ENCODE data around the gene SAMD1.

SAMD1 gene

GRCh38 chr19:14090509-14091080, at the start of gene SAMD1:
TSS of gene SAMD1 (minus strand) at chr19:14090751.
- TF ChIP-seq CTCF (IDR thresholded peaks at IDR 0.05) = no peak

GRCh38 chr19:14139944-14140343, 49.4 kb upstream of the SAMD1 start:
- no peak for TF ChIP-seq CTCF (IDR thresholded peaks at IDR 0.05)

GRCh38 chr19:14138576-14139265, 48.2 kb upstream of the SAMD1 start:
- no peak for TF ChIP-seq CTCF (IDR thresholded peaks at IDR 0.05)

GRCh38 chr19:14136509-14137281, 46.1 kb upstream of the SAMD1 start, which contains the start of gene ASF1B:
TSS of gene ASF1B (minus strand) at chr19:14136589. CDS start at chr19:14136456, 133 bp downstream.
- TF ChIP-seq CTCF (IDR thresholded peaks at IDR 0.05) = peak; percentile 97

GRCh38 chr19:14135985-14136508, 45.5 kb upstream of the SAMD1 start:
- no peak for TF ChIP-seq CTCF (IDR thresholded peaks at IDR 0.05)

GRCh38 chr19:14135355-14135754, 44.8 kb upstream of the SAMD1 start:
- TF ChIP-seq CTCF (IDR thresholded peaks at IDR 0.05) = no peak

GRCh38 chr19:14127929-14128509, 37.5 kb upstream of the SAMD1 start:
- no peak for TF ChIP-seq CTCF (IDR thresholded peaks at IDR 0.05)
